ENCODE measurements around the gene ELMO2. TPM values are rescaled to one million over a fixed set of nuclear protein-coding genes. Genes with fewer than 3 reads are reported as not detected.

ELMO2 gene
- total and polyA plus RNA-seq, 9 of the 15 experiments (the other 6 are each of a cell fraction or from before 2014, with no cell fraction given), result 7.5 to 21.5 (median 15.9) TPM

- no peak for TF ChIP-seq TCFL5 (CRISPR knock-in tag; conservative IDR thresholded peaks at IDR 0.05)
- 0 out of 2 replicates have a peak, but pooled peaks have one; percentile 39 for TF ChIP-seq LCOR (CRISPR knock-in tag; IDR thresholded peaks at IDR 0.05)
- TF ChIP-seq HBP1 (CRISPR knock-in tag; IDR thresholded peaks at IDR 0.05), result no peak
- TF ChIP-seq TCF3 (CRISPR knock-in tag; IDR thresholded peaks at IDR 0.05), result peak; percentile 45; the same call in 1 of the 2 replicates
- TF ChIP-seq KDM4B (IDR thresholded peaks at IDR 0.05; ENCODE audit: borderline replicate concordance in 2 of 2, low read depth in 1 of 2), result no peak
- TF ChIP-seq RFX7 (CRISPR knock-in tag; IDR thresholded peaks at IDR 0.05), result no peak
- no peak for TF ChIP-seq ZNF134 (CRISPR knock-in tag; conservative IDR thresholded peaks at IDR 0.05)
- no peak for TF ChIP-seq PRMT5 (CRISPR knock-in tag; IDR thresholded peaks at IDR 0.05)
- TF ChIP-seq NCOA1 (IDR thresholded peaks at IDR 0.05; ENCODE audit: low read depth), result no peak
- peak; percentile 57; the same call in 1 of the 2 replicates for TF ChIP-seq ZNF121 (CRISPR knock-in tag; conservative IDR thresholded peaks at IDR 0.05)
- TF ChIP-seq TSC22D4 (tag; IDR thresholded peaks at IDR 0.05), result no peak
- no peak for TF ChIP-seq CBX3 (IDR thresholded peaks at IDR 0.05; ENCODE audit: borderline replicate concordance in 1 of 2, low read length in 2 of 2)
- TF ChIP-seq TCF7 (IDR thresholded peaks at IDR 0.05; ENCODE audit: borderline replicate concordance), result no peak
- no peak for TF ChIP-seq ZNF165 (CRISPR knock-in tag; IDR thresholded peaks at IDR 0.05; ENCODE audit: borderline replicate concordance)
- TF ChIP-seq MTA3 (IDR thresholded peaks at IDR 0.05; ENCODE audit: borderline replicate concordance), result no peak
- TF ChIP-seq ILF3 (IDR thresholded peaks at IDR 0.05; ENCODE audit: borderline replicate concordance), result no peak
- TF ChIP-seq CTCF (IDR thresholded peaks at IDR 0.05 in 2 of 3, conservative IDR thresholded peaks at IDR 0.05 in 1 of 3; ENCODE audit: insufficient read depth in 2 of 3, low read depth in 1 of 3, low read length in 3 of 3), result peak in 2 of 3 experiments; percentile 30 to 45; a peak in 2 of 6 replicates
- no peak for TF ChIP-seq ZC3H8 (IDR thresholded peaks at IDR 0.05)
- TF ChIP-seq CBFA2T3 (IDR thresholded peaks at IDR 0.05), result peak; percentile 59
These were observed 58.3 kb downstream of the ELMO2 start (continued) for GRCh38 chr20:46347841-46348803.
